Measurements from ENCODE around the gene MYO19. TPM values are rescaled to one million over a fixed set of nuclear protein-coding genes. Genes with fewer than 3 reads are reported as not detected.

MYO19 gene
- total and polyA plus RNA-seq, 9 of the 15 experiments (the other 6 are each of a cell fraction or from before 2014, with no cell fraction given): 21.6 to 176 (median 129) TPM

DNA sequence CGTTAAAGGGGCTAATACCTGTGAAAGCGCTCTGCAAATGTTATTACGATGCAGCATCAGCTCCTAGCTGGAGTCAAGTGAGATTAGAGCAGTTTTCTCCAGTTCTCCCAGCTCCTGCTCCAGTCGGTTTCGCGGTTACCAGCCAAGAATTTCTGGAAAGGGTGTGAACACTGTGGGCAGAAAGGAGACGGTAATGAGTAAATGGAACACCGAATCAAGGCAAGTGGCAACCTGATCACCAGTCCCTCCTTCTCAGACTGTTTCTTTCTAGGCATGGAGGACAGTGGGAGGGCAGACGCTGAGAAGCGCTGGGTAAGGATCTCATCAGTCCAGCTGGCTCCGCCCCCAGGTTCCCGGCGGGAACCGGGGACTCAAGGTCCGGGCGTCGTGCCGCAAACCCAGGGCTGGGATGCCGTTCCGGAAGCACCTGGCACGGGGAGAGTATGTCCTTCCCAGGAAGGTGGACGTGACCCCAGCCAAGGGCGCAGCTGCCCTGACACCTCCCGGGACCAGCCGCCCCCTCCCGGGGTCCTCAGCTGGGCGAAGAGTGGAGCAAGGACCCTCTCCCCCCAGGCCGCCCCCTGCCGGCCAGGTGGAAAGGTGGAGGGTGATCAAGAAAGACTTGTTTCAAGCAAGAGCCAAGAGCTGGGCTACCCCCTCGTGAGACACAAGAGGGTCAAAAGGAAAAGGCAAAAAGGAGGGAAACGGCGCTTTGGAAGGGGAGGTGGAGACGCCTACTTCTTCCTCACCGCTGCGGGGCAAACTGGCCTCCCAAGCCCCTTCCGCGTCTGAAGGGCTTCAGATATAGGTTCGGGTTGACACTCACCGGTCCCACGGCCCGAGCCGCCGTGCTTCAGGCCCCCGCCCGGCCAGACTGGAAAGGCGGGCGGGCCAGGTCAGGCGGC is 481 bp downstream of the MYO19 start:
- Histone ChIP-seq H3K9me1 (ENCODE audit: control insufficient read depth, insufficient read depth, low read length) (no peaks in the 10 kb centered on the region), H3K36me3 (ENCODE audit: control insufficient read depth, insufficient read depth, low read length) (peaks cover 68% of the 10 kb centered on the region), H3K4me2 (ENCODE audit: insufficient read depth, low read length) (peak overlapping the region; percentile 99), H3K4me3 (peak overlapping the region; percentile 57), H3K4me1 (replicated peaks in 1 of 2; ENCODE audit: control insufficient read depth in 2 of 2, insufficient read depth in 2 of 2, low read length in 2 of 2) (peaks cover 26 to 30% of the 10 kb centered on the region in 2 experiments), H2AFZ (ENCODE audit: low read depth, low read length) (peak overlapping the region; percentile 95), H3K79me2 (ENCODE audit: control insufficient read depth, insufficient read depth, low read length) (peaks cover 71% of the 10 kb centered on the region), H4K20me1 (replicated peaks; ENCODE audit: control insufficient read depth, insufficient read depth, low read length) (0 out of 2 replicates have a peak, but pooled peaks cover 4% of the 10 kb centered on the region), H3K27me3 (ENCODE audit: control insufficient read depth in 2 of 2, insufficient read depth in 2 of 2, low read length in 2 of 2) (no peaks in the 10 kb centered on the region), H3K9ac (ENCODE audit: insufficient read depth in 1 of 2, low read depth in 2 of 2, low read length in 2 of 2) (peak overlapping the region; percentile 99 to 100), H3K27ac (ENCODE audit: extremely low read depth, low read depth, low read length) (peak overlapping the region; percentile 100), H3K9me3 (replicated peaks; ENCODE audit: control insufficient read depth, insufficient read depth, low read depth, low read length) (no peaks in the 10 kb centered on the region)
- under 1% methylated on average over 45 of the region's 48 CpGs for WGBS (ENCODE audit: insufficient coverage, low coverage, missing lambda C conversion rate)
- POLR2A ChIA-PET: interaction anchor here (0.5 to 3.6 kb wide), 10 partner anchors 10 to 876 kb away, joined by 3 to 72 read pairs (median 4); partner anchors contain the start of gene GGNBP2
- CTCF ChIA-PET (ENCODE audit: low intra/inter-chr PET ratio): no interaction called here
- ATAC-seq (peak; percentile 74), FAIRE-seq (no peak), DNase-seq (ENCODE audit: extremely low read depth in 1 of 4, low spot score in 3 of 4) (peak; percentile 78 to 90 (median 78))
- BruUV-seq (replicated peaks): no TSS peak
- in situ Hi-C loops (cut with MboI): no loop called here
- intact Hi-C loops (cut with micrococcal nuclease): loop anchor here (2.0 kb wide), 2 partner anchors 57 to 67 kb away; partner anchors contain the start of genes DHRS11 and MRM1
- TF ChIP-seq CTBP1 (IDR thresholded peaks at IDR 0.05; ENCODE audit: borderline replicate concordance) (peak; percentile 78; the same call in 1 of the 2 replicates), NBN (IDR thresholded peaks at IDR 0.05; ENCODE audit: low read depth) (0 out of 2 replicates have a peak, but pooled peaks have one; percentile 5), POLR2AphosphoS5 (IDR thresholded peaks at IDR 0.05; ENCODE audit: control insufficient read depth, insufficient read depth, low read depth, low read length) (peak; percentile 29; the same call in 1 of the 2 replicates), E2F3 (CRISPR knock-in tag; IDR thresholded peaks at IDR 0.05) (peak; percentile 70), KHSRP (IDR thresholded peaks at IDR 0.05) (no peak), CREB5 (CRISPR knock-in tag; IDR thresholded peaks at IDR 0.05) (no peak), SMAD3 (CRISPR knock-in tag; conservative IDR thresholded peaks at IDR 0.05) (no peak), ZNF431 (CRISPR knock-in tag; IDR thresholded peaks at IDR 0.05) (peak; percentile 41; the same call in 1 of the 2 replicates), RNF2 (IDR thresholded peaks at IDR 0.05) (0 out of 2 replicates have a peak, but pooled peaks have one; percentile 1), TBP (optimal IDR thresholded peaks at IDR 0.05; ENCODE audit: low read depth, low read length) (peak; percentile 41), YY1 (IDR thresholded peaks at IDR 0.05; ENCODE audit: borderline replicate concordance in 1 of 3, control insufficient read depth in 1 of 3, extremely low read depth in 1 of 3, insufficient read depth in 3 of 3, insufficient read length in 1 of 3, insufficient replicate concordance in 2 of 3, low read depth in 1 of 3, low read length in 2 of 3) (peak in 1 of 3 experiments; percentile 48), NFRKB (IDR thresholded peaks at IDR 0.05; ENCODE audit: low read depth) (peak; percentile 18; the same call in 1 of the 2 replicates)
- TF ChIP-seq, protein P1, sequence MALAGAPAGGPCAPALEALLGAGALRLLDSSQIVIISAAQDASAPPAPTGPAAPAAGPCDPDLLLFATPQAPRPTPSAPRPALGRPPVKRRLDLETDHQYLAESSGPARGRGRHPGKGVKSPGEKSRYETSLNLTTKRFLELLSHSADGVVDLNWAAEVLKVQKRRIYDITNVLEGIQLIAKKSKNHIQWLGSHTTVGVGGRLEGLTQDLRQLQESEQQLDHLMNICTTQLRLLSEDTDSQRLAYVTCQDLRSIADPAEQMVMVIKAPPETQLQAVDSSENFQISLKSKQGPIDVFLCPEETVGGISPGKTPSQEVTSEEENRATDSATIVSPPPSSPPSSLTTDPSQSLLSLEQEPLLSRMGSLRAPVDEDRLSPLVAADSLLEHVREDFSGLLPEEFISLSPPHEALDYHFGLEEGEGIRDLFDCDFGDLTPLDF (CRISPR knock-in tag; IDR thresholded peaks at IDR 0.05): no peak
- TF ChIP-seq, protein P2, sequence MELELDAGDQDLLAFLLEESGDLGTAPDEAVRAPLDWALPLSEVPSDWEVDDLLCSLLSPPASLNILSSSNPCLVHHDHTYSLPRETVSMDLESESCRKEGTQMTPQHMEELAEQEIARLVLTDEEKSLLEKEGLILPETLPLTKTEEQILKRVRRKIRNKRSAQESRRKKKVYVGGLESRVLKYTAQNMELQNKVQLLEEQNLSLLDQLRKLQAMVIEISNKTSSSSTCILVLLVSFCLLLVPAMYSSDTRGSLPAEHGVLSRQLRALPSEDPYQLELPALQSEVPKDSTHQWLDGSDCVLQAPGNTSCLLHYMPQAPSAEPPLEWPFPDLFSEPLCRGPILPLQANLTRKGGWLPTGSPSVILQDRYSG (tag; conservative IDR thresholded peaks at IDR 0.05; ENCODE audit: low read depth): no peak

Measured in K562 (cell line).